Testis (tissue), 5 donors: Measurements from ENCODE around the gene RGL3. TPM values are rescaled to one million over a fixed set of nuclear protein-coding genes. Genes with fewer than 3 reads are reported as not detected.
"Not testable (repeated sequence)": the region's sequence is repeated elsewhere in the genome, so short reads cannot be mapped to it uniquely, and the experiment has no call there.

Experiments
- DNase-seq: peaks from one replicate; pipeline ENCODE4 v3.0.0-alpha.2; 2019
- H3K27ac ChIP-seq, 2 donors: fragments of 200-600 bp; sonication (generic); one replicate each; pipeline ENCODE4 v1.5.1; 2019
- H3K27me3 ChIP-seq: fragments of 200-600 bp; sonication (generic); one replicate; pipeline ENCODE4 v1.5.1; 2019
- H3K36me3 ChIP-seq: fragments of 200-600 bp; sonication (generic); one replicate; pipeline ENCODE4 v1.5.1; 2017; ENCODE audit warnings: low read depth; ENCODE audit errors: missing control alignments
- H3K4me1 ChIP-seq: fragments of 200-600 bp; sonication (generic); one replicate; pipeline ENCODE4 v1.5.1; 2019
- H3K4me3 ChIP-seq, 2 donors: fragments of 200-600 bp; sonication (generic); one replicate each; pipeline ENCODE4 v1.5.1; 2017 to 2019
- H3K9me3 ChIP-seq: fragments of 200-600 bp; sonication (generic); one replicate; pipeline ENCODE4 v1.5.1; 2017
- POLR2A ChIP-seq: fragments of 450-650 bp; IDR thresholded peaks from one replicate; pipeline ENCODE4 v1.6.1; 2017; ENCODE audit warnings: antibody characterized with exemption, mild to moderate bottlenecking, moderate library complexity
- WGBS, 2 donors: methylation state at CpG; one replicate each; pipeline ENCODE4 v1.1.5; 2018; 5-methylcytosine and 5-hydroxymethylcytosine counted together
- intact Hi-C: fragments of 100-400 bp; cut with DNase I; formaldehyde crosslinking; loops from one replicate; pipeline ENCODE4 v1.15.1; 2023; ENCODE audit warnings: low total_unique reads
- long read RNA-seq, 2 donors: transcript quantifications; one replicate each; lab custom pipeline, GENCODE V29; 2026
- polyA plus RNA-seq: library from polyadenylated mRNA; stranded (reverse); fragments of 350-450 nt; fragmentation: Illumina TruSeq; extraction: RNeasy Lipid Tissue Mini Kit (QIAGEN cat#74804); gene quantifications from one replicate; pipeline ENCODE4 v1.2.3, GENCODE V29; 2014; ENCODE audit warnings: low read depth, low replicate concordance; ENCODE audit not compliant: insufficient read depth
- total RNA-seq, 2 donors: library from RNA; depleted of rRNA; stranded (reverse); fragments of >200 nt; gene quantifications; one replicate each; pipeline ENCODE4 v1.2.3, GENCODE V29; 2016
- TF ChIP-seq, protein P1 (sequence below), 3 experiments: fragments of 450-650 bp in 2 of 3; fragments of 200-600 bp in 1 of 3; sonication (generic) in 1 of 3; IDR thresholded peaks; one replicate each; pipeline ENCODE4 v1.5.1; 2016 to 2019; ENCODE audit warnings: antibody characterized with exemption in 3 of 3, mild to moderate bottlenecking in 2 of 3, moderate library complexity in 1 of 3

RGL3 gene
- total RNA-seq, result 1 to 10 TPM; 3.1 to 3.6 TPM
- polyA plus RNA-seq, result 5.5 TPM
- long read RNA-seq, donor 1, result 0 reads
- long read RNA-seq, donor 2, partial matches to known transcripts, result 0 of 1 reads
- long read RNA-seq, donor 2, other reads (novel, unspliced or antisense), result 0 of 1 reads

GRCh38 chr19:11418549-11419506, at the start of gene RGL3:
TSS of gene RGL3 (minus strand) at chr19:11419314. CDS start at chr19:11419278, 36 bp downstream.
- TF ChIP-seq POLR2A, result no peak
- TF ChIP-seq, protein P1, sequence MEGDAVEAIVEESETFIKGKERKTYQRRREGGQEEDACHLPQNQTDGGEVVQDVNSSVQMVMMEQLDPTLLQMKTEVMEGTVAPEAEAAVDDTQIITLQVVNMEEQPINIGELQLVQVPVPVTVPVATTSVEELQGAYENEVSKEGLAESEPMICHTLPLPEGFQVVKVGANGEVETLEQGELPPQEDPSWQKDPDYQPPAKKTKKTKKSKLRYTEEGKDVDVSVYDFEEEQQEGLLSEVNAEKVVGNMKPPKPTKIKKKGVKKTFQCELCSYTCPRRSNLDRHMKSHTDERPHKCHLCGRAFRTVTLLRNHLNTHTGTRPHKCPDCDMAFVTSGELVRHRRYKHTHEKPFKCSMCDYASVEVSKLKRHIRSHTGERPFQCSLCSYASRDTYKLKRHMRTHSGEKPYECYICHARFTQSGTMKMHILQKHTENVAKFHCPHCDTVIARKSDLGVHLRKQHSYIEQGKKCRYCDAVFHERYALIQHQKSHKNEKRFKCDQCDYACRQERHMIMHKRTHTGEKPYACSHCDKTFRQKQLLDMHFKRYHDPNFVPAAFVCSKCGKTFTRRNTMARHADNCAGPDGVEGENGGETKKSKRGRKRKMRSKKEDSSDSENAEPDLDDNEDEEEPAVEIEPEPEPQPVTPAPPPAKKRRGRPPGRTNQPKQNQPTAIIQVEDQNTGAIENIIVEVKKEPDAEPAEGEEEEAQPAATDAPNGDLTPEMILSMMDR (IDR thresholded peaks at IDR 0.05), result no peak
- Histone ChIP-seq H3K4me1 (peaks cover 23% of the 10 kb centered on the region), H3K36me3 (no peaks in the 10 kb centered on the region), H3K27ac (no peak within 1 kb of the TSS), H3K4me3 (peak within 1 kb of the TSS; percentile 5 to 27), H3K27me3 (no peaks in the 10 kb centered on the region), H3K9me3 (no peaks in the 10 kb centered on the region)
- 4% methylated on average over 51 of the region's 72 CpGs; no CpG with 5 or more reads in 1 of the 2 donors for WGBS, 2 donors
- DNase-seq, result no peak
- intact Hi-C loops, result no loop called here

GRCh38 chr19:11468266-11468845, 49.2 kb upstream of the RGL3 start:
- WGBS, 2 donors, result 71 to 76% methylated on average over 8 of the region's 8 CpGs
- H3K4me1 ChIP-seq, H3K27ac ChIP-seq, H3K36me3 ChIP-seq, H3K9me3 ChIP-seq, intact Hi-C loops, H3K4me3 ChIP-seq, DNase-seq, H3K27me3 ChIP-seq: not testable (repeated sequence)

GRCh38 chr19:11465600-11465999, 46.5 kb upstream of the RGL3 start:
- Histone ChIP-seq H3K4me1 (no peaks in the 10 kb centered on the region), H3K27me3 (no peaks in the 10 kb centered on the region), H3K27ac (no peak overlapping the region), H3K36me3 (no peaks in the 10 kb centered on the region), H3K4me3 (no peak overlapping the region), H3K9me3 (no peaks in the 10 kb centered on the region)
- intact Hi-C loops, result no loop called here
- no peak for DNase-seq
- 48 to 88% methylated on average over 1 to 6 of the region's 8 CpGs for WGBS, 2 donors
- TF ChIP-seq, protein P1 (IDR thresholded peaks at IDR 0.05), result no peak
- no peak for TF ChIP-seq POLR2A

- TF ChIP-seq POLR2A, result no peak
- TF ChIP-seq, protein P1 (IDR thresholded peaks at IDR 0.05), result no peak
- Histone ChIP-seq H3K9me3 (no peaks in the 10 kb centered on the region), H3K4me1 (no peaks in the 10 kb centered on the region), H3K27ac (no peak overlapping the region), H3K36me3 (no peaks in the 10 kb centered on the region), H3K4me3 (no peak overlapping the region), H3K27me3 (no peaks in the 10 kb centered on the region)
- WGBS, 2 donors, result 67 to 79% methylated on average over 11 of the region's 11 CpGs
- intact Hi-C loops, result no loop called here
- no peak for DNase-seq
These were observed 45.5 kb upstream of the RGL3 start for GRCh38 chr19:11464333-11465265.
